GM18517 (cell line): ENCODE data around the gene TAF4B.
"Not testable (repeated sequence)": the region's sequence is repeated elsewhere in the genome, so short reads cannot be mapped to it uniquely, and the experiment has no call there.

Experiments
- ATAC-seq: cut with Tn5 transposase; IDR thresholded peaks from one replicate; pipeline ENCODE4 v1.9.1; 2021; ENCODE audit warnings: mild to moderate bottlenecking, moderate library complexity; ENCODE audit not compliant: unreplicated experiment

Gene TAF4B, protein sequence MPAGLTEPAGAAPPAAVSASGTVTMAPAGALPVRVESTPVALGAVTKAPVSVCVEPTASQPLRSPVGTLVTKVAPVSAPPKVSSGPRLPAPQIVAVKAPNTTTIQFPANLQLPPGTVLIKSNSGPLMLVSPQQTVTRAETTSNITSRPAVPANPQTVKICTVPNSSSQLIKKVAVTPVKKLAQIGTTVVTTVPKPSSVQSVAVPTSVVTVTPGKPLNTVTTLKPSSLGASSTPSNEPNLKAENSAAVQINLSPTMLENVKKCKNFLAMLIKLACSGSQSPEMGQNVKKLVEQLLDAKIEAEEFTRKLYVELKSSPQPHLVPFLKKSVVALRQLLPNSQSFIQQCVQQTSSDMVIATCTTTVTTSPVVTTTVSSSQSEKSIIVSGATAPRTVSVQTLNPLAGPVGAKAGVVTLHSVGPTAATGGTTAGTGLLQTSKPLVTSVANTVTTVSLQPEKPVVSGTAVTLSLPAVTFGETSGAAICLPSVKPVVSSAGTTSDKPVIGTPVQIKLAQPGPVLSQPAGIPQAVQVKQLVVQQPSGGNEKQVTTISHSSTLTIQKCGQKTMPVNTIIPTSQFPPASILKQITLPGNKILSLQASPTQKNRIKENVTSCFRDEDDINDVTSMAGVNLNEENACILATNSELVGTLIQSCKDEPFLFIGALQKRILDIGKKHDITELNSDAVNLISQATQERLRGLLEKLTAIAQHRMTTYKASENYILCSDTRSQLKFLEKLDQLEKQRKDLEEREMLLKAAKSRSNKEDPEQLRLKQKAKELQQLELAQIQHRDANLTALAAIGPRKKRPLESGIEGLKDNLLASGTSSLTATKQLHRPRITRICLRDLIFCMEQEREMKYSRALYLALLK

DNA sequence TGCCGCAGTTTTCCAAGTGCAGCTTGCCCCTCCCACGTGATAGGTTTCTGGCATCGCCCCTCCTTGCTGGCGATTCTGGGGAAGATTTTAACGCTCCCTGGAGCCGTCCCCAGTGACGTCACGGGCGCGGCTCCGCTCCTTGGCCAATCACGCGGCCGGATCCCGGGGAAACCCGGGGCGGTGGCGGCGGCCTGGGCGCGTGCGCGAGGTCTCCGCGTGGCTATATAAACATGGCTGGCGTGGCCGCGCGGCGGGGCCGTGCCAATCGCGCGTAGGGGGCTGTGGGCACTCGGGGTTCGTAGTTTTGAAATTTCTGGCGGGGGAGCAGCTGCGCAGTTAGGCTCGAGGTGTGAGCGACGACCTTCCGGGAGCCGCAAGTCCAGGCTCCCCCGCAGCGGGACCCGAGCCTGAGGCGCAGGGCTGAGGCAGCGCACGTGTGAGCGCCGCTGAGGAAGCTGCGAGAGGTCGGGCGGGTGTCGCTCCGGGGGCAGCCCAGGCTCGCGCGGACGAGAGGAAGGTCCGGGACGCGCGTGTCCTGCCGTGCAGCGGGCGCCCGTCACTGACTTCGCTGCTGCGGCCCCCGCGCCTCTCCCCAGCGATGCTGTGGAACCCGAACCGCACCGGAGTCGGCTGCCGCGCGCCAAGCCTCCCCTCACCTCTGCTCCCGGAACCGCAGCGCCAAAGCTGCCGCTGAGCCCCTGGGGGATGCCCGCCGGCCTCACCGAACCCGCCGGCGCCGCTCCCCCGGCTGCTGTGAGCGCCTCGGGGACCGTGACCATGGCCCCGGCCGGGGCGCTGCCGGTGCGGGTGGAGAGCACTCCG lies at the start of gene TAF4B:
TAF4B (plus strand) TSS at position 217 of the 822 bp plus-strand sequence; CDS start at position 706, 489 bp downstream.
- peak; percentile 82 for ATAC-seq

DNA sequence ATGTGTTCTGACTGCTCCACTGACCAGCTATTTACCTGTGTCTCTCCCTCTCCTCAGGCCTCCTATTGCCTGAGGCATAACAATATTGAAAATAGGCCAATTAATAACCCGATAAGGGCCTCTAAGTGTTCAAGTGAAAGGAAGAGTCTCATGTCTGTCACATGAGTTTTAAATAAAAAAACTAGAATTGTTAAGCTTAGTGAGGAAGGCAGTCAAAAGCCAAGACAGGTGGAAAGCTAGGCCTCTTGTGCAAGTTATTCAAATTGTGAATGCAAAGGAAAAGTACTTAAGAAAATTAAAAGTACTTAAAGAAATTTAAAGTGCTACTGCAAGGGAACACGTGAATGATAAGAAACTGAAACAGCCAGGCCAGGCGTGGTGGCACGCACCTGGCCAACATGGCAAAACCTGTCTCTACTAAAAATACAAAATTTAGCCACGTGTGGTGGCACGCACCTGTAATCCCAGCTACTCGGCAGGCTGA lies 44.9 kb upstream of the TAF4B start:
- peak; percentile 52 for ATAC-seq

DNA sequence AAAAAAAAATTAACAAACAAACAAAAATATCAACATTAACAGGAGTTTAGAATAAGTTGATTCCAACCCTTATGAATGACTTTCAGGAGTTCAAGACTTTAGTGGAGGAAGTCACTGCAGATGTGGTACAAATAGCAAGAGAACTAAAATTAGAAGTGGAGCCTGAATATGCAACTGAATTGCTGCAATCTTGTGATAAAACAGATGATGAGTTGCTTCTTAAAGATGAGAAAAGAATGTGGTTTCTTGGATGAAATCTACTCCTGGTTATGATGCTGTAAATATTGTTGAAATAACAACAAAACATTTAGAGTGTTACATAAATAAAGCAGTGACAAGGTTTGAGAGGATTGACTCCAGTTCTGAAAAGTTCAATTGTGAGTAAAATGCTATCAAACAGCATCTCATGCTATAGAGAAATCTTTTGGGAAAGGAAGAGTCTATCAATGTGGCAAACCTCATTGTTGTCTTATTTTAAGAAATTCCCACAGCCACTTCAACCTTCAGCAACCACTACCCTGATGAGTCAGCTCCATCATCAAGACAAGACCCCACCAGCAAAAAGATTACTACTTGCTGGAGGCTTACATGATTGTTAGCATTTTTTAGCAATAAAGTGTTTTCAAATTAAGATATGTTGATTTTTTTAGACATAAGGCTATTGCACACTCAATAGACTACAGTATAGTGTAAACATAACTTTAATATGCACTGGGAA lies 42.7 kb upstream of the TAF4B start:
- ATAC-seq, result no peak

DNA sequence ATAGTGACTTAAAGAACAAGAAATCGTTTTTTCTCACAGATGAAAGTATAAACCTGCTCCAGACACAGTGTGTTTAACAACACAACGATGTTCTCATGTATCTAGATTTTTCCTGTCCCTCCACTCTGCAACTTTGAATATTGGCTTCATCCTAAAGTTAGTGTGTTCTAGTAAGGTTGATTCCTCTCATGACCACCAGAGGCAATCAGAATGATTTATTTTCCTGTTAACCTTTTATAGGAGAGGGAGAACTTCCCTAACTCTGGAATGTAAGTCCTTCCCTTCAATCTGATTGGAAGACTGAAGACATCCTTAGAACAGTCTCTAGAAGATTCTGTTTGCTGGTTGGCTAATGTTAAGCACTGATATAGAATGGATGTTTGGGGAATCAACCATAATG lies 41.0 kb upstream of the TAF4B start:
- ATAC-seq, result no peak

DNA sequence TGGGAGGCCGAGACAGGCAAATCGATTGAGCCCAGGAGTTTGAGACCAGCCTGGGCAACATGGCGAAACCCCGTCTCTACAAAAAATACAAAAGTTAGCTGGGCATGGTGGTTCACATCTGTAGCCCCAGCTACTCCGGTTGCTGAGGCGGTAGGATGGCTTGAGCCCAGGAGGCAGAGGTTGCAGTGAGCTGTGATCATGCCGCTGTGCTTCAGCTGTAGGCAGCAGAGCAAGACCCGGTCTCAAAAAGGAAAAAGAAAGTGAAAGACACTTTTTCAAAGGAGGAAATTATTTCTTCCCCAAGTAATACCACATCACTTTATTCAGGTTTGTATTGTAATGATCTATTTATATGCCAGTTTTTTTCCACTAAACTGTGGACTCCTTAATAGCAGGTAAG lies 35.7 kb upstream of the TAF4B start:
- ATAC-seq, result peak; percentile 86

DNA sequence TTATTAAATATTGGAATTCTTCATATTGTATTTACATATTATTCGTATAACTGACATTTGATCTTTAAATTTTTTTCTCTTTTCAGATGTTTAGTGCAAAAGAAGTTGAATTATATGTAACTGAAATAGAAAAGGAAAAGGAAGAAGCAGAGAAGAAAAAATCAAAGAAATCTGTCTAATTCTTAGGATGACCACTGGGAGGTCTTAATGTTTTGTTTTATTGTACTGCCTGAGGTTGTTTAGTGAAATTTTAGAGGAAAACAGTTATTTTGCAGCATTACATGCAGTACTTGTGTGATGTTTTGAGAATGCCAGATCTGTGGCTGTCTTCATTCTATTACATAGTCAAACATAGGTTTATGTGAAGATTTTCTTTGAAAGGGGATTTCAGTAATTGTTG lies 34.0 kb upstream of the TAF4B start:
- no peak for ATAC-seq

DNA sequence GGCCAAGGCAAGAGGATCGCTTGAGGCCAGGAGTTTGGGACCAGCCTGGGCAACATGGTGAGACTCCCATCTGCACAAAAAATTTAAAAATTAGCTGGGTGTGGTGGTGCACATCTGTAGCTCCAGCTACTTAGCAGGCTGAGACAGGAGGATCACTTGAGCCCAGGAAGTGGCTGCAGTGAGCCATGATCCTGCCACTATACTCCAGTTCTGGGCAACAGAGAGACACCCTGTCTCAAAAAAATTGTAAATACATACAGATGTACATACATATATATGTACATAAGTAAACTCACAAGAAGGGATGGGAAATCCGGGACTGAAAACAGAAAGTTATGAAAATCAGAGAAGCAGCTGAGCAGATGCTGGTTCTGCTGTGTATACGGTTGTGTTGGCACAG lies 29.6 kb upstream of the TAF4B start:
- no peak for ATAC-seq

DNA sequence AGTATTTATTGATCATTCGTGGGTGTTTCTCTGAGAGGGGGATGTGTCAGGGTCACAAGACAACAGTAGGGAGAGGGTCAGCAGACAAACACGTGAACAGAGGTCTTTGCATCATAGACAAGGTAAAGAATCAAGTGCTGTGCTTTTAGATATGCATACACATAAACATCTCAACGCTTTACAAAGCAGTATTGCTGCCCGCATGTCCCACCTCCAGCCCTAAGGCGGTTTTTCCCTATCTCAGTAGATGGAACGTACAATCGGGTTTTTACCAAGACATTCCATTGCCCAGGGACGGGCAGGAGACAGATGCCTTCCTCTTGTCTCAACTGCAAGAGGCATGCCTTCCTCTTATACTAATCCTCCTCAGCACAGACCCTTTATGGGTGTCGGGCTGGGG lies 24.2 kb upstream of the TAF4B start:
- ATAC-seq, result not testable (repeated sequence)

DNA sequence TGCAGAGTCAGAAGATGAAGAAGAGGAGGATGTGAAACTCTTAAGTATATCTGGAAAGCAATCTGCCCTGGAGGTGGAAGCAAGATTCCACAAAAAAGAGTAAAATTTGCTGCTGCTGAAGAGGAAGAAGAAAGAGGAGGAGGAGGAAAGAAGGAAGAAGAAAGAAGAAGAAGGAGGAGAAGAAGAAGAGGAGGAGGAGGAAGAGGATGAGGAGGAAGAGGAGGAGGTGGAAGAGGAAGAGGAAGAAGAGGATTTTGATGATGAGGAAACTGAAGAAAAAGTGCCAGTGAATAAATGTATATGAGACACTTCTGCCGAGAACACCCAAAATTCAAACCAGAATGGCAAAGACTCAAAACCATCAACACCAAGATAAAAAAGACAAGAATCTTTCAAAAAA lies 20.9 kb upstream of the TAF4B start:
- no peak for ATAC-seq

DNA sequence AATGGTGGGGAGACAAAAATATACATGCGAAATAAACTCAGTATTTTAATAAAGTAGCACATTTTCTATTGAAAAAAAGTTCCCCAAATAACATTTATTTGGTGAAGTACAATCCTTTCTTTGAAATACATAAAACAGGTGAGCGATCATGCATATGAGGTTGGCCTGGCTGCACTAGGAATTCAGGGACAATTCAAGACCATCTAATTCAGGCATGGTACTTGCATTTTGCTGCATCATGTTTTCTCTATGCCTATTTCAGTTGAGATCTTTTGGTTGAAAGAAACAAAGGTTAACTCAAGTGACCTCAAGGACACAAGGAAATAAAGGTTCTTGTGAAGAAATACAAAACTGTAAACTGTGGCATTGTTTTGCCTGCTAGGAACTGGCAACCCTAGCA lies 19.8 kb upstream of the TAF4B start:
- no peak for ATAC-seq

DNA sequence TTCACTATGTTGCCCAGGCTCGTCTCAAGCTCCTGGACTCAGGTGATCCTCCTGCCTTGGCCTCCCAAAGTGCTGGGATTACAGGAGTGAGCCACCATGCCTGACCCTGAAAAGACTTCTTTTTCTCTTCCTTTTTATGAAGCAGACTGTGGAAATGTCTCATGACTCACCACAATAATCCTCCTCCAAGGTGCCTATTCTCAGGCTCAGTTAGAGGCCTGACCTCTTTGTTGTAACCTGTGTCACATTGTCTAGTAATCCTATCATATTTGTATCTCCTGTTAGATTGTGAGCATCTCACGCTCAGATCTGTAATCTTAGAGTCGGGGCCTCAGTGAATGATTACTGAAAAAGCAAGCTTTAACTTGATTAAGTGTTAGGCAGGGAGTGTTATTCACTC lies 18.3 kb upstream of the TAF4B start:
- ATAC-seq, result no peak

DNA sequence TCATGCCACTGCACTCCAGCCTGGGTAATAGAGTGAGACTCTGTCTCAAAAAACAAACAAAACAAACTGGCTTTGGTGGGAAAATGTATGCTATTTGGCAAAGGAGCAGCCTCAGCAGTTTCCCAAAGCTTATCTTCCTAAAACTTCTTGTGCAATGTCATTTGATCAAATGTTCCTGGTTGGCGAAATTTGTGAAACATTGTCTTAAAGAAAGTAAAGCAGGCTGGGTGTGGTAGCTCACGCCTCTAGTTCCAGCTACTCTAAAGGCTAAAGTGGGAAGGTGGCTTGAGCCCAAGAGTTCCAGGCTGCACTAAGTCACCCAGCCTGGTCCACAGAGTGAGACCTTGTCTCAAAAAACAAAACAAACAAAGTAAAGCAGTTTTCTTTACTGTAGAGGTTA lies 17.3 kb upstream of the TAF4B start:
- no peak for ATAC-seq

DNA sequence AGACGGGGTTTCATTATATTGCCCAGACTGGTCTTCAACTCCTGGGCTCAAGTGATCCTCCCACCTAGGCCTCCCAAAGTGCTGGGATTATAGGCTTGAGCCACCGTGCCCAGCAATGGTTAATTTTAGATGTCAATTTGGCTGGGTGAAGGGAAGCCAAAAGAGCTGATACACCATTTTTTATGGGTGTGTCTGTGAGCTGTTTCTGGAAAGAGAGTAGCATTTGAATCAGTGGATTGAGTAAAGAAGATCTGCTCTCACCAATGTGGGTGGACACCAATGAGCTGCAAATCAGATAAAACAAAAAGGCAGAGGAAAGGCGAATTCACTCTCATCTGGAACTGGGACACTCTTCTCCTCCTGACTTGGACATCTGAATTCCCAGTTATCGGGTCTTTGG lies 16.1 kb upstream of the TAF4B start:
- ATAC-seq, result no peak

DNA sequence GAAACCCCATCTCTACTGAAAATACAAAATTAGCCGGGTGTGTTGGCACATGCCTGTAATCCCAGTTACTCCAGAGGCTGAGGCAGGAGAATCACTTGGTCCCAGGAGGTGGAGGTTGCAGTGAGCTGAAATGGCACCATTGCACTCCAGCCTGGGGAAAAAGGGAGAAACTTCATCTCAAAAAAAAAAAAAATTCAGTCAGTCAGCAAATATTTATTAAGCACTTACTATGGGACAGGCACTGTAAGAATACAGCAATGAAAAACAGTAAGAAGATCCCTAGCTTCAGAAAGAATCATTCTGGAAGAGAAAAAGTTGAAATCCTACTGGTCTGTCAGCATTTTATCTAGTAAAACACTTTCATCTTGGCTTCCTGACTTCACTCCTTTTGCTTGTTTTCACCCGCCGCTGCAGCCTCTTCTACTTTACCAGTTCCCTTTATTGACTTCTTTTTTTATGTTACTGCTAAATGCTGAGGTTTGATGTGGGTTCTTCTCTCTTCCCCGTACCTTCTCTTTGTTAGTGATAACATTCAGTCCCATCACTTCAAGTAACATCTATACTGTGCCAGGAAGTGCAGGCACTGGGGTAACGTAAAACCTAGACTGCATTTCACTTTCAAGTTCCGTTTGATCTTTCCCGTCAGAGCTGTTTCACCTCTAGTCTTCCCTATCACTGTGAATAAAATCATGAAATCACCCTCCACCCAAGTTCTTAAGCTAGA lies 10.8 kb upstream of the TAF4B start:
- peak; percentile 96 for ATAC-seq

DNA sequence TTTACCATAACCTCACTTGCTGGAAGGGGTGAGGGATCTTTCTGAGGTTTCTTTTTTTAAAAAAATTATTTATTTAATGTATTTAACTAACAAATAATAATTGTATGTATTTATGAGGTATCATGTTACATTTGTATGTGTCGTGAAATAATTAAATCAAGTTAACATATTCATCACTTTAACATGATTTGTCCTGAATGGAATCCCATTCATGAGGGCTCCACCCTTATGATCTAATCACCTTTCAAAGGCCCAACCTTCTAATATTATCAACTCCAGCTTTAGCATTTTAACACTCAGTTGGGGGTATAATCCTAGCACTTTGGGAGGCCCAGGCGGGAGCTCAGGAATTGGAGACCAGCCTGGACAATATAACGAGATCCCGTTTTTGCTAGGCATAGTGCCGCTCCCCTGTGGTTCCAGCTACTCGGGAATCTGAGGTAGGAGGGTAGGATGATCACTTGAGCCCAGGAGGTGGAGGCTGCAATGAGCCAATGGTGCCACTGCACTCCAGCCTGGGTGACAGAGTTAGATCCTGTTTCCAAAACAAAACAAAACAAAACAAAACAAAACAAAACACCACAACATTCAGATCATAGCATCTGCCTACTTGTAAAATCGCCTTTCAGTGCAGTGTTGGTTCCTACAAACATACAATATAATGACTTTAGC lies 1.1 kb upstream of the TAF4B start:
- no peak for ATAC-seq

DNA sequence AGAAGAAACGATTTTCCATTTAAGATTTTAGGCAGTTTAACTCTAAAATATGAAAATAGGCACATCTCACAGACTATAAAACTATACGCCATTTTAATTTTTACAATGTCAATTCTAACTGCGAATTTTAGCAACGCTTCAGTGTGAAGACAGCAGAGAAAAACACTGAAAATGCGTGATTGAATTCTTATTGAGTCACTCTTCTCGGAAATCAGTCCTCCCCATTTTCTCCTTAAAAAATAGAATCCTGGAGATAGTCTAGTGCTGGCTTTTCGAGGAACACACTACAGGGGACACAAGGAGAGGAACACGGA lies 373 bp upstream of the TAF4B start:
- ATAC-seq, result no peak

DNA sequence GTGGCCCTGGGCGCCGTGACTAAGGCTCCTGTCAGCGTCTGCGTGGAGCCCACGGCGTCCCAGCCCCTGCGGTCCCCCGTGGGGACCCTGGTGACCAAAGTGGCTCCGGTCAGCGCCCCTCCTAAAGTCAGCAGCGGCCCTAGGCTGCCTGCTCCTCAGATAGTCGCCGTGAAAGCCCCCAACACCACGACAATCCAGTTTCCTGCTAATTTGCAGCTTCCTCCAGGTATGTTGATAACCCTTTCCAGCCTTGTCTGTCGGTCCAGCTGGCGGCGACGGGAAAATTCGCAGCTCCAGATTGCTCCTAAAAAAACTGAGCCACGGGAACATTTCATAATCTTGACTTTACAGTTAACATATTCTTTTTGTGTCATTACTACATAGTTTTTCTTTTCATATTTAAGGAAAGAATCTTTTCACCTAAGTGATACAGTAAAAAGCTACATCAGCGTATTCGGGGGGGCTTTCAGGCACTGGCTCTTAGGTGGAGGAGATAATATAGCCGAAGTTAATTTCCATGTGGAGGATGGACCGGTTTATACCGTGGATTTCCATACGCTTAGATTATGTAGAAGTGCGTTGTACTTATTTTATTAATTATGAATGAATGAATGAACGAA lies 916 bp downstream of the TAF4B start:
- ATAC-seq, result no peak

DNA sequence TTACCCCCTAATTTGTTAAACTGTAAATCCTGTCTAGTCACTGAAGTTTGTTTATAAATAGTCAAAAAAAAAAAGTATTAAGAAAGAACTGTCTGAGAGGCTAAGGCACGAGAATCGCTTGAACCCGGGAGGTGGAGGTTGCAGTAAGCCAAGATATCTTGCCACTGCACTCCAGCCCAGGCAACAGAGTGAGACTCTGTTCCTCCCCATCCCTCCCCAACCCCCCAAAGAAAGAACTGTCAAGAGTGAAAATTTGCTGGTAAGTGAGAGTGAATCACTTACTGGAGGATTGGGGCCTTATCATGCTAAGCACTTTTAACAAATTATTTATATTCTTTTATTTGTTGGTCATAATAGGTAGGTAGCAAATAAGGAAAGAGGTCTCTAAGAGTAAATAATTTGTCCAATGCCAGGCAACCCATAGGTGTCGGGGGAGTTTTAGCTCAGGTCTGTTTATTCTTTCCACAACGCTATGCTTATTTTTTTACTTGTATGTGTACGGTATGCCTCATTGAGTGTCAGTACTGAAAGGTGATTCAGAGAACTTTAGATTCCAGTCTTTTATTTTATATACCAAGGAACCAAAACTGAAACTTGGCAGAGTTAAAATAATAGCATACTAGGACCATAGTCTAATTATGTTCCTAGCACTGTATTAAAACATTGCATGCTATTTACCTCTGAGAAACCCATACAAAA lies 2.5 kb downstream of the TAF4B start:
- ATAC-seq, result no peak
